AG09309 (cell line): ENCODE data around the gene SAMHD1.
"Not testable (repeated sequence)": the region's sequence is repeated elsewhere in the genome, so short reads cannot be mapped to it uniquely, and the experiment has no call there.

Experiments
- DNase-seq: peaks from one replicate; pipeline ENCODE4 v3.0.0-alpha.2; 2010; ENCODE audit warnings: low read depth
- H3K4me3 ChIP-seq: 2 replicates; pipeline ENCODE4 v1.5.1; 2011; ENCODE audit warnings: mild to moderate bottlenecking, low read depth, low read length, moderate library complexity; ENCODE audit not compliant: control insufficient read depth
- TF ChIP-seq, protein P1 (sequence below): IDR thresholded peaks from 2 replicates; pipeline ENCODE4 v1.5.1; 2011; ENCODE audit warnings: mild to moderate bottlenecking, low read depth, low read length, inconsistent platforms; ENCODE audit not compliant: insufficient read depth, control insufficient read depth; ENCODE audit errors: missing control alignments

Gene SAMHD1

GRCh38 chr20:36847009-36847709 is 104.3 kb downstream of the SAMHD1 start:
- DNase-seq: no peak

DNA sequence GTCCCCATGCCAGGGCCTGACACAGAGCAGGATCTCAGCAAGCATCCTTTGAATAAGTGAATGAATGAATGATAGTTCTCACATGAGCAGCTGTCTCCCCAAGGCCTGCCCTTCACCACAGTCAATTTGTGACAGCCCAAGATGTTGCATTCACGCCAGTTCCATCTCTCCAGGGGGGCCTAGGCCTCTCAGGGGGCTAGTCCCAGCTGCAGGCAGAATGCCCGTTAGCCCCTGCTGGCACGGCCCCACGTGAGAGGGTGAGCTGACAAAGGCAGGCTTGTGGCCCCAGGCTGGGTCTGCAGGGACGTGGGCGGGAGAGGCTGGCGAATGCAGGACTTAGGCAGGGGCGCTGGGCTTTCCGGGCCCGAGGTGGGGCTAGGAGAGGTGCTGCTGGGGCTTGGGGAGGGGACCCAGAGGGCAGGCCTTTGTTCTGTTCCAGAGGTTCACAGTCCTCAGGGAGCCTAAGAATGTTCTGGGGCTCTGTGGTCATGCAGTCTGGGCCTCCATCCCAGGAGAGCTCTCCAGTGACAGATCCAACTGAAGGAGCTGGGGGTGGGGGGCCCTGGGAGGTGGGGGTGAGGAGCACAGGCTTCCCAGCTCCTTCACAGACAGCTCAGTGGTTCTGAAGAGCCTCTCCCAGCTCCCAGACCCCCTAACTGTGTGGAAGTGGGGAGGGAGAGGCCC is 106.1 kb downstream of the SAMHD1 start:
- DNase-seq: no peak
- no peak overlapping the region for H3K4me3 ChIP-seq
- TF ChIP-seq, protein P1, sequence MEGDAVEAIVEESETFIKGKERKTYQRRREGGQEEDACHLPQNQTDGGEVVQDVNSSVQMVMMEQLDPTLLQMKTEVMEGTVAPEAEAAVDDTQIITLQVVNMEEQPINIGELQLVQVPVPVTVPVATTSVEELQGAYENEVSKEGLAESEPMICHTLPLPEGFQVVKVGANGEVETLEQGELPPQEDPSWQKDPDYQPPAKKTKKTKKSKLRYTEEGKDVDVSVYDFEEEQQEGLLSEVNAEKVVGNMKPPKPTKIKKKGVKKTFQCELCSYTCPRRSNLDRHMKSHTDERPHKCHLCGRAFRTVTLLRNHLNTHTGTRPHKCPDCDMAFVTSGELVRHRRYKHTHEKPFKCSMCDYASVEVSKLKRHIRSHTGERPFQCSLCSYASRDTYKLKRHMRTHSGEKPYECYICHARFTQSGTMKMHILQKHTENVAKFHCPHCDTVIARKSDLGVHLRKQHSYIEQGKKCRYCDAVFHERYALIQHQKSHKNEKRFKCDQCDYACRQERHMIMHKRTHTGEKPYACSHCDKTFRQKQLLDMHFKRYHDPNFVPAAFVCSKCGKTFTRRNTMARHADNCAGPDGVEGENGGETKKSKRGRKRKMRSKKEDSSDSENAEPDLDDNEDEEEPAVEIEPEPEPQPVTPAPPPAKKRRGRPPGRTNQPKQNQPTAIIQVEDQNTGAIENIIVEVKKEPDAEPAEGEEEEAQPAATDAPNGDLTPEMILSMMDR: no peak

More at GRCh38 chr20:36847009-36847709, 104.3 kb downstream of the SAMHD1 start:
- TF ChIP-seq, protein P1: no peak
- H3K4me3 ChIP-seq: no peak overlapping the region

DNA sequence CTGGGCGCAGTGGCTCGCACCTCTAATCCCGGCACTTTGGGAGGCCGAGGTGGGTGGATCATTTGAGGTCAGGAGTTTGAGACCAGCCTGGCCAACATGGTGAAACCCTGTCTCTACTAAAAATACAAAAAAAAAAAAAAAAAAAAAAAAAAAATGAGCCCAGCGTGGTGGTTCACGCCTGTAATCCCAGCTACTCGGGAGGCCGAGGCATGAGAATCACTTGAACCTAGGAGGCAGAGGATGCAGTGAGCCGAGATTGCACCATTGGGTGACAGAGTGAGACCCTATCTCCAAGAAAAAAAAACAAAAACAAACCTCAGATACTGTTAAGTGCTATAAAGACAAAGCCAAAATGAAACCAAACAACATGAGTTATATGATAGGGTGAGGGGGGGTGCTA is 110.5 kb downstream of the SAMHD1 start:
- H3K4me3 ChIP-seq, DNase-seq: not testable (repeated sequence)
